K562 (cell line): ENCODE results near the gene G6PD. TPM values are rescaled to one million over a fixed set of nuclear protein-coding genes. Genes with fewer than 3 reads are reported as not detected.
A peak's percentile ranks its signal among the peaks of the same experiment; 100 is the strongest.

Source experiments
- ATAC-seq: fragments of 200-7000 bp; cut with Tn5 transposase; 3 replicates; pipeline ENCODE4 v1.9.1; 2020; ENCODE audit warnings: moderate library complexity
- BruUV-seq: library from RNA; stranded (reverse); fragments of 400-500 nt; replicated peaks from 2 replicates; lab custom pipeline; 2021; lab: Mats Ljungman, UMichigan
- CTCF ChIA-PET: fragments of 300-600 bp; formaldehyde crosslinking; extraction: SDS; loops from one replicate; lab custom pipeline; 2021; ENCODE audit warnings: low intra/inter-chr PET ratio; lab: Yijun Ruan, JAX
- POLR2A ChIA-PET: fragments of 300-600, 350-650 bp; sonication (Branson Sonifier 250); formaldehyde crosslinking; extraction: SDS; loops from one replicate; lab custom pipeline; 2021; ENCODE audit warnings: antibody characterized with exemption, inconsistent platforms; lab: Yijun Ruan, JAX
- DNase-seq, 4 experiments: peaks; one replicate each; pipeline versions ENCODE4 v3.0.0 to v3.0.0-alpha.2; 2011 to 2018; ENCODE audit warnings: low spot score in 3 of 4, mixed read lengths in 3 of 4; ENCODE audit errors: extremely low read depth in 1 of 4
- FAIRE-seq: peaks from 2 replicates; lab custom pipeline; 2011; peaks lifted over from hg19 to GRCh38; lab: Jason Lieb, UNC
- H2AFZ ChIP-seq: 2 replicates; pipeline ENCODE4 v1.6.0; 2011; ENCODE audit warnings: low read depth, low read length, control low read depth, inconsistent platforms
- H3K27ac ChIP-seq: fragments of 200-600 bp; 3 replicates; pipeline ENCODE4 v1.8.0; 2011; ENCODE audit warnings: low read depth, mild to moderate bottlenecking, control low read depth, inconsistent platforms, low read length, moderate library complexity, mixed read lengths; ENCODE audit errors: extremely low read depth
- H3K27me3 ChIP-seq, 2 experiments: fragments of 300-600 bp in 1 of 2; 2 replicates in 1 of 2; 3 replicates in 1 of 2; pipeline versions ENCODE4 v1.6.0 to v1.8.0; 2011; ENCODE audit warnings: inconsistent platforms in 2 of 2, low read length in 2 of 2, mild to moderate bottlenecking in 1 of 2, mixed read lengths in 1 of 2, moderate library complexity in 1 of 2; ENCODE audit not compliant: control insufficient read depth in 2 of 2, insufficient read depth in 2 of 2
- H3K36me3 ChIP-seq: fragments of 300-600 bp; 3 replicates; pipeline ENCODE4 v1.8.0; 2011; ENCODE audit warnings: mild to moderate bottlenecking, low read length, inconsistent platforms; ENCODE audit not compliant: control insufficient read depth, insufficient read depth
- H3K4me1 ChIP-seq, 2 experiments: fragments of 200-600 bp in 1 of 2; replicated peaks in 1 of 2; 2 replicates in 1 of 2; 3 replicates in 1 of 2; pipeline versions ENCODE4 v1.5.1 to v1.8.0; 2011; ENCODE audit warnings: inconsistent platforms in 2 of 2, low read length in 2 of 2, mild to moderate bottlenecking in 1 of 2, mixed read lengths in 1 of 2, moderate library complexity in 1 of 2; ENCODE audit not compliant: control insufficient read depth in 2 of 2, insufficient read depth in 2 of 2
- H3K4me2 ChIP-seq: 2 replicates; pipeline ENCODE4 v1.6.1; 2011; ENCODE audit warnings: low read length, control low read depth, inconsistent platforms, mixed read lengths; ENCODE audit not compliant: insufficient read depth
- H3K4me3 ChIP-seq: fragments of 200-600 bp; sonication (generic), shearing (Covaris generic); 2 replicates; pipeline ENCODE4 v1.5.1; 2016; ENCODE audit warnings: control low read depth, inconsistent platforms
- H3K79me2 ChIP-seq: fragments of 200-600 bp; 3 replicates; pipeline ENCODE4 v1.8.0; 2011; ENCODE audit warnings: low read length, inconsistent platforms; ENCODE audit not compliant: control insufficient read depth, insufficient read depth
- H3K9ac ChIP-seq, 2 experiments: 2 replicates each; pipeline versions ENCODE4 v1.6.0 to v1.6.1; 2011; ENCODE audit warnings: low read depth in 2 of 2, low read length in 2 of 2, control low read depth in 1 of 2, inconsistent platforms in 1 of 2, mild to moderate bottlenecking in 1 of 2, mixed read lengths in 1 of 2; ENCODE audit not compliant: insufficient read depth in 1 of 2
- H3K9me1 ChIP-seq: one replicate; pipeline ENCODE4 v1.6.0; 2011; ENCODE audit warnings: inconsistent platforms, mild to moderate bottlenecking, low read length, moderate library complexity; ENCODE audit not compliant: control insufficient read depth, insufficient read depth
- H3K9me3 ChIP-seq: replicated peaks from 2 replicates; pipeline ENCODE4 v1.5.1; 2011; ENCODE audit warnings: low read depth, low read length, inconsistent platforms; ENCODE audit not compliant: control insufficient read depth, insufficient read depth
- H4K20me1 ChIP-seq: replicated peaks from 2 replicates; pipeline ENCODE4 v1.6.1; 2011; ENCODE audit warnings: low read length, inconsistent platforms, mixed read lengths; ENCODE audit not compliant: control insufficient read depth, insufficient read depth
- DDX20 ChIP-seq: fragments of 450-650 bp; IDR thresholded peaks from 2 replicates; pipeline ENCODE4 v1.6.1; 2016; ENCODE audit warnings: missing genetic modification characterization, low read depth, mild to moderate bottlenecking, missing compliant biosample characterization, moderate library complexity
- ELF2 ChIP-seq: fragments of 250-450 bp; sonication (Bioruptor Pico); IDR thresholded peaks from 2 replicates; pipeline ENCODE4 v1.5.0; 2021; ENCODE audit warnings: mild to moderate bottlenecking
- EZH2 ChIP-seq: IDR thresholded peaks from 2 replicates; pipeline ENCODE4 v1.6.1; 2012; ENCODE audit warnings: low read depth, mild to moderate bottlenecking, inconsistent platforms, low read length, borderline replicate concordance
- HNRNPL ChIP-seq: fragments of 200-400 bp; formaldehyde crosslinking; IDR thresholded peaks from 2 replicates; pipeline ENCODE4 v1.6.1; 2017; ENCODE audit warnings: low read depth, mild to moderate bottlenecking, low read length
- PCBP1 ChIP-seq: fragments of 200-400 bp; formaldehyde crosslinking; IDR thresholded peaks from 2 replicates; pipeline ENCODE4 v1.6.1; 2018; ENCODE audit warnings: mild to moderate bottlenecking, low read depth, low read length; ENCODE audit not compliant: poor library complexity, severe bottlenecking
- RBM15 ChIP-seq: fragments of 200-400 bp; formaldehyde crosslinking; IDR thresholded peaks from 2 replicates; pipeline ENCODE4 v1.6.1; 2018; ENCODE audit warnings: mild to moderate bottlenecking, low read length, moderate library complexity; ENCODE audit not compliant: insufficient read depth
- SMAD3 ChIP-seq: fragments of 450-650 bp; formaldehyde crosslinking; conservative IDR thresholded peaks from 2 replicates; pipeline ENCODE4 v1.4.0; 2020; ENCODE audit warnings: mild to moderate bottlenecking
- SPI1 ChIP-seq: IDR thresholded peaks from 2 replicates; pipeline ENCODE4 v1.6.1; 2011; ENCODE audit warnings: low read depth, low read length, control low read depth, borderline replicate concordance
- TFAP4 ChIP-seq: sonication (generic); formaldehyde crosslinking; IDR thresholded peaks from 2 replicates; pipeline ENCODE4 v1.8.0; 2022; ENCODE audit warnings: missing genetic modification reagents, mild to moderate bottlenecking, moderate library complexity, borderline replicate concordance
- THAP12 ChIP-seq: fragments of 250-450 bp; sonication (Bioruptor Pico); IDR thresholded peaks from 2 replicates; pipeline ENCODE4 v1.9.0; 2021; ENCODE audit warnings: mild to moderate bottlenecking, inconsistent platforms
- TRIM25 ChIP-seq: fragments of 450-650 bp; IDR thresholded peaks from 2 replicates; pipeline ENCODE4 v1.7.0; 2016; ENCODE audit warnings: borderline replicate concordance
- ZNF695 ChIP-seq: fragments of 450-650 bp; formaldehyde crosslinking; IDR thresholded peaks from 2 replicates; pipeline ENCODE4 v1.4.0; 2020; ENCODE audit warnings: mild to moderate bottlenecking, moderate library complexity
- WGBS: fragments of 100-300 bp; shearing (Covaris generic); methylation state at CpG from one replicate; pipeline ENCODE4 v1.1.6; 2016; ENCODE audit warnings: low coverage, mixed read lengths; ENCODE audit not compliant: insufficient coverage; ENCODE audit errors: missing lambda C conversion rate; 5-methylcytosine and 5-hydroxymethylcytosine counted together
- in situ Hi-C: fragments of 300-500 bp; cut with MboI; formaldehyde crosslinking; loops from 4 replicates; pipeline ENCODE4 v1.15.0; 2018; ENCODE audit warnings: inconsistent platforms, mixed read lengths
- intact Hi-C: fragments of 100-400 bp; cut with micrococcal nuclease; formaldehyde crosslinking; loops from 2 replicates; pipeline ENCODE4 v1.14.2; 2022
- polyA plus RNA-seq, 8 experiments: library from polyadenylated mRNA; depleted of rRNA in 4 of 8; stranded (reverse) in 5 of 8; unstranded in 3 of 8; fragments of >200 nt; fragmentation: Nextera tagmentation in 2 of 8; fragmentation: Illumina TruSeq in 1 of 8; extraction: Ambion mirVana in 2 of 8; extraction: Trizol in 1 of 8; gene quantifications; 2 replicates each; pipeline versions ENCODE4 v1.2.1 to v1.2.3, GENCODE V29; 2011 to 2014; ENCODE audit warnings: inconsistent platforms in 1 of 8, missing spikeins in 1 of 8
- total RNA-seq, 7 experiments: library from RNA; depleted of rRNA in 6 of 7; stranded (reverse); fragments of >200 nt in 6 of 7; fragmentation: Illumina TruSeq in 2 of 7; extraction: Trizol in 2 of 7; gene quantifications; 2 replicates each; pipeline versions ENCODE4 v1.2.1 to v1.2.3, GENCODE V29; 2011 to 2021; ENCODE audit warnings: low replicate concordance in 1 of 7
- TF ChIP-seq, protein P1 (sequence below), 2 experiments: fragments of 150-350 bp in 1 of 2; IDR thresholded peaks; 2 replicates each; pipeline ENCODE4 v1.6.1; 2012 to 2016; ENCODE audit warnings: low read depth in 2 of 2, low read length in 2 of 2, mild to moderate bottlenecking in 1 of 2, moderate library complexity in 1 of 2

Gene G6PD
- total and polyA plus RNA-seq, 9 of the 15 experiments (the other 6 are each of a cell fraction or from before 2014, with no cell fraction given): 2.9 to 222 (median 66.4) TPM

- in situ Hi-C loops (loop anchor here (25.0 kb wide), 1 partner anchor 387 kb away; no protein-coding TSS in a partner anchor), intact Hi-C loops (no loop called here)
- H3K79me2 ChIP-seq: peaks cover 83% of the 10 kb centered on the region
- H3K27ac ChIP-seq: peak overlapping the region; percentile 46; the same call in 2 of the 3 replicates
- peaks cover 6% of the 10 kb centered on the region for H3K9me1 ChIP-seq
- DNase-seq (no peak), FAIRE-seq (no peak), ATAC-seq (no peak)
- H2AFZ ChIP-seq: no peak overlapping the region
- POLR2A ChIA-PET: no interaction called here
- CTCF ChIA-PET: interaction anchor here (0.6 kb wide), 1 partner anchor 201 kb away, joined by 3 read pairs; the partner anchor contains the start of gene GAB3
- H3K4me3 ChIP-seq: peak overlapping the region; percentile 98; the same call in 1 of the 2 replicates
- no peaks in the 10 kb centered on the region for H3K9me3 ChIP-seq
- 23% methylated on average over 1 of the region's 1 CpG for WGBS
- no peaks in the 10 kb centered on the region for H3K27me3 ChIP-seq
- H4K20me1 ChIP-seq: 0 out of 2 replicates have a peak, but pooled peaks cover 17% of the 10 kb centered on the region
- H3K36me3 ChIP-seq: peaks cover 53% of the 10 kb centered on the region
- peak overlapping the region; percentile 100 for H3K4me2 ChIP-seq
- peak overlapping the region in 1 of 2 experiments; percentile 95; a peak in 1 of 4 replicates for H3K9ac ChIP-seq
- peaks cover 24 to 34% of the 10 kb centered on the region in 2 experiments; a peak in 4 of 5 replicates for H3K4me1 ChIP-seq
- BruUV-seq: no TSS peak
- TF ChIP-seq TFAP4 (CRISPR knock-in tag) (no peak), EZH2 (no peak), THAP12 (CRISPR knock-in tag) (no peak), HNRNPL (no peak), ELF2 (no peak), RBM15 (no peak), TRIM25 (no peak), SMAD3 (CRISPR knock-in tag) (no peak), PCBP1 (no peak), SPI1 (no peak), DDX20 (tag) (no peak), ZNF695 (no peak)
- TF ChIP-seq, protein P1, sequence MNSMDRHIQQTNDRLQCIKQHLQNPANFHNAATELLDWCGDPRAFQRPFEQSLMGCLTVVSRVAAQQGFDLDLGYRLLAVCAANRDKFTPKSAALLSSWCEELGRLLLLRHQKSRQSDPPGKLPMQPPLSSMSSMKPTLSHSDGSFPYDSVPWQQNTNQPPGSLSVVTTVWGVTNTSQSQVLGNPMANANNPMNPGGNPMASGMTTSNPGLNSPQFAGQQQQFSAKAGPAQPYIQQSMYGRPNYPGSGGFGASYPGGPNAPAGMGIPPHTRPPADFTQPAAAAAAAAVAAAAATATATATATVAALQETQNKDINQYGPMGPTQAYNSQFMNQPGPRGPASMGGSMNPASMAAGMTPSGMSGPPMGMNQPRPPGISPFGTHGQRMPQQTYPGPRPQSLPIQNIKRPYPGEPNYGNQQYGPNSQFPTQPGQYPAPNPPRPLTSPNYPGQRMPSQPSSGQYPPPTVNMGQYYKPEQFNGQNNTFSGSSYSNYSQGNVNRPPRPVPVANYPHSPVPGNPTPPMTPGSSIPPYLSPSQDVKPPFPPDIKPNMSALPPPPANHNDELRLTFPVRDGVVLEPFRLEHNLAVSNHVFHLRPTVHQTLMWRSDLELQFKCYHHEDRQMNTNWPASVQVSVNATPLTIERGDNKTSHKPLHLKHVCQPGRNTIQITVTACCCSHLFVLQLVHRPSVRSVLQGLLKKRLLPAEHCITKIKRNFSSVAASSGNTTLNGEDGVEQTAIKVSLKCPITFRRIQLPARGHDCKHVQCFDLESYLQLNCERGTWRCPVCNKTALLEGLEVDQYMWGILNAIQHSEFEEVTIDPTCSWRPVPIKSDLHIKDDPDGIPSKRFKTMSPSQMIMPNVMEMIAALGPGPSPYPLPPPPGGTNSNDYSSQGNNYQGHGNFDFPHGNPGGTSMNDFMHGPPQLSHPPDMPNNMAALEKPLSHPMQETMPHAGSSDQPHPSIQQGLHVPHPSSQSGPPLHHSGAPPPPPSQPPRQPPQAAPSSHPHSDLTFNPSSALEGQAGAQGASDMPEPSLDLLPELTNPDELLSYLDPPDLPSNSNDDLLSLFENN (IDR thresholded peaks at IDR 0.05; ENCODE audit: low read depth in 2 of 2, low read length in 2 of 2): no peak
Measured at GRCh38 chrX:154549766-154550165, 3.1 kb upstream of the G6PD start.
